D721Med (cell line): Measurements from ENCODE around the gene MAT2A.

Source experiments
- DNase-seq: peaks from one replicate; pipeline ENCODE4 v3.0.0; 2011; ENCODE audit warnings: low spot score; ENCODE audit not compliant: insufficient read length
- FAIRE-seq: peaks from 2 replicates; lab custom pipeline; 2011; peaks lifted over from hg19 to GRCh38; lab: Jason Lieb, UNC
- CTCF ChIP-seq: IDR thresholded peaks from 2 replicates; pipeline ENCODE4 v1.5.1; 2012; ENCODE audit warnings: mild to moderate bottlenecking, control low read depth; ENCODE audit not compliant: insufficient read depth; ENCODE audit errors: missing control alignments

The MAT2A gene

GRCh38 chr2:85538507-85539360 lies at the start of gene MAT2A:
MAT2A (plus strand) TSS chr2:85539168; CDS start chr2:85539288, 120 bp downstream.
- peak; percentile 50 for TF ChIP-seq CTCF
- FAIRE-seq = no peak
- DNase-seq = no peak

- DNase-seq (no peak), FAIRE-seq (no peak)
- TF ChIP-seq CTCF = no peak
Measured at GRCh38 chr2:85490861-85491755, 47.9 kb upstream of the MAT2A start.

GRCh38 chr2:85496436-85496835 lies 42.5 kb upstream of the MAT2A start:
- no peak for FAIRE-seq
- DNase-seq = no peak
- no peak for TF ChIP-seq CTCF

GRCh38 chr2:85497944-85498630 lies 40.9 kb upstream of the MAT2A start:
- no peak for FAIRE-seq
- TF ChIP-seq CTCF = no peak
- DNase-seq = no peak

- no peak for FAIRE-seq
- DNase-seq = no peak
- no peak for TF ChIP-seq CTCF
Measured at GRCh38 chr2:85501248-85501647, 37.7 kb upstream of the MAT2A start.

GRCh38 chr2:85502720-85503119 lies 36.2 kb upstream of the MAT2A start:
- no peak for DNase-seq
- TF ChIP-seq CTCF = no peak
- no peak for FAIRE-seq
